SIG-M5 (cell line): ENCODE results near the gene SLC2A3.
"Not testable (repeated sequence)": the region's sequence is repeated elsewhere in the genome, so short reads cannot be mapped to it uniquely, and the experiment has no call there.

Experiments used
- DNase-seq: peaks from one replicate; lab custom pipeline; 2025; lab: John Stamatoyannopoulos, UW

Gene SLC2A3

GRCh38 chr12:7935590-7936581, at the start of gene SLC2A3:
SLC2A3 (minus strand) TSS chr12:7936187; CDS start chr12:7936034, 153 bp downstream.
- peak; percentile 71 for DNase-seq

- no peak for DNase-seq
Measured at GRCh38 chr12:7984900-7985299, 48.9 kb upstream of the SLC2A3 start.

- not testable (repeated sequence) for DNase-seq
Measured at GRCh38 chr12:7983460-7983859, 47.5 kb upstream of the SLC2A3 start.

DNA sequence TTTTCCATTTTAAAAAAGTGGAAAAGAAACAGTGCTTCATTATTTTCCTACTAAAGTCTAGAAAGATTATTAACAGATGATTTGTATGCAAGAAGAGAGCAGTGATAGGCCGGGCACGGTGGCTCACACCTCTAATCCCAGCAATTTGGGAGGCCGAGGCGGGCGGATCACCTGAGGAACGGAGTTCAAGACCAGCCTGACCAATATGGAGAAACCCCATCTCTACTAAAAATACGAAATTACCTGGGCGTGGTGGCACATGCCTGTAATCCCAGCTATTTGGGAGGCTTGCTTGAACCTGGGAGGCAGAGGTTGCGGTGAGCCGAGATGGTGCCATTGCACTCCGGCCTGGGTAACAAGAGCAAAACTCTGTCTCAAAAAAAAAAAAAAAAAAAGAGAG, 47.0 kb upstream of the SLC2A3 start:
- DNase-seq, result not testable (repeated sequence)

DNA sequence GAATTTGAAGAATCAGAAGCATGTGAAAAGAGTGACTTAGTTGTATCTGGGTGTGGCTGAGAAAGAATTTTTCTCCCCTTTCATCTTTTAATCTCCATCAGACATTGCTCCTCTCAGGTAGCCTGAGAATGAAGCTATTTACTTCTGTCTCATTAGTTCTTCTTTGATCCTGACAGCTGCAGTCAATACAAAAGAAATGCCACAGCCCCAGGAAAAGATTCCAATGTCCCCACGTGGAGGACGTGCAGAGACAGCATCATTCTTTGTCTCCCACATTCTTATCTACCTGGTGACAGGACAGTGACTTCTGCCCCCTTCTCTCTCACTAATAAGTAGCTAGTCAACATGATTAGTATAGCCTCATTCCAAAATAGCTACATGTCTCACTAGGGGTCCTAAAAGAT, 46.3 kb upstream of the SLC2A3 start:
- not testable (repeated sequence) for DNase-seq

- no peak for DNase-seq
Measured at GRCh38 chr12:7981446-7981845, 45.5 kb upstream of the SLC2A3 start.

GRCh38 chr12:7977351-7978124, 41.6 kb upstream of the SLC2A3 start:
- not testable (repeated sequence) for DNase-seq

- no peak for DNase-seq
Measured at GRCh38 chr12:7973457-7973825, 37.5 kb upstream of the SLC2A3 start.

GRCh38 chr12:7972734-7973456, 36.9 kb upstream of the SLC2A3 start:
- no peak for DNase-seq

GRCh38 chr12:7972269-7972668, 36.3 kb upstream of the SLC2A3 start:
- DNase-seq, result not testable (repeated sequence)

DNA sequence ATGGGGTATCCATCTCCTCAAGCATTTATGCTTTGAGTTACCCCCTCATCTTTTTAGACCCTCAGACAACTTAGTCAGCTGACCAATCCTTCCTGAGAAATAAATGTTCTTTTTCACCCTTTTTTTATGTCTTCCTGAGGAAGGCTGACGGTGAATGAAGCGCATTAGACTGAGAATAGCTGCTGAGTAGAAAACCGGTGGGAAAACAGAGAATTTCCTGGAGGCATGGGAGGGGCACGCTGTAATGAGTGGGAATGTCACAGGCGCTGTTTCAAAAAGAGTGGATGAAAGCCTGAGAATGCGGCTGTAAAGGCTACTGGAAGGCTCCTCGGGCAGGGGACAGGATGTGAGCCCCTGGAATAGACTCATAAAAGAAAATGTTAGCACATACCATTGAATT, 35.8 kb upstream of the SLC2A3 start:
- DNase-seq, result not testable (repeated sequence)

GRCh38 chr12:7970475-7971252, 34.7 kb upstream of the SLC2A3 start:
- peak; percentile 23 for DNase-seq

- DNase-seq, result no peak
Measured at GRCh38 chr12:7966563-7966962, 30.6 kb upstream of the SLC2A3 start.

GRCh38 chr12:7964669-7965068, 28.7 kb upstream of the SLC2A3 start:
- not testable (repeated sequence) for DNase-seq

DNA sequence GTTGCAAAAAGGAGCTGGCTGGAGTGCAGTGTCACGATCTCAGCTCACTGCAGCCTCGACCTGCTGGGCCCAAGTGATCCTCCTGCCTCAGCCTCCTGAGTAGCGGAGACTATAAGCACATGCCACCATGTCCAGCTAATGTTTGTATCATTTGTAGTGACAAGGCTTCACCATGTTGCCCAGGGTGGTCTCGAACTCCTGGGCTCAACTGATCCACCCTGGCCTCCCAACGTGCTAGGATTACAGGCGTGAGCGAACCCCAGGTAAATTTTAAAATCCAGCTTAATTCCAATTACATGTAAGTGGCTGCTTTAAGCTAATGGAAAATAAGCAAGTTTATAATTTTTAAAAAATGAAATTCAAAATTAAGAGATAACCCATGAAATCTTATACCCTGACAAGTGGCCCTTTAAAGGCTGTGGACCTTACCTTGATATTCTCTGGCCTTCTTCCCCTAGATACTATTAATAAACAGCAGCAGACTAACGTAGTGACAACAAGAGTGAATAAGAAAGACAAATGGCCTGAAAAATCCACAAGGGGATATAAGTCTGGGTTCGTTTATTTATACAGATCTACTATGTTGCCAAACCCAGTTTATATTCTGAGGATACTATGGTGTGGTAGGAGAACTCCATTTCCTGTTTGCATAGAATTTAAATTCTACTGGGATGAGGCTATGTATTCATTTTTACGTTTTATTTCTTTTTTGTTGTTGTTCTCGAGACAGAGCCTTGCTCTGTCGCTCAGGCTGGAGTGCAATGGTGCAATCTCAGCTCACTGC, 25.6 kb upstream of the SLC2A3 start:
- no peak for DNase-seq

DNA sequence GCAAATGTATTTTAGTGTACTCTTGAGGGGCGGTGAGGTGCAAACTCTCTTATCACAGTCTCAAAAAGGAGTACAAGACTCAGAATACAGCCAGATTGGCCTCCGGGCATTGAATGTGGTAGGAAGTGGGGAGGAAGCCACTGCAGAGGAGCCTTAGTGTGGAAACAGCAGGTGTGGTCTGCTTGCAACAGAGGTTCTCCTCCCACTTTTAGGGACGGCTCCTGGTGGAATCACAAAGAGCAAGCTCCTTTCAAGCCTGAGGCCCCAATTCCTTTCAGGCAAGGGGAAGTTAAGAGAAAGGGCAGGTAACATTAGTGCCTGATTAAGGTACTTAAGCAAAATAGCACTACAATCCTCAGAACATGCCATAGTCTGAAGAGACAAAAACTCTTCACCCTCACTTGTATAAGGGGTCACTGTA, 23.7 kb upstream of the SLC2A3 start:
- DNase-seq, result peak; percentile 28

- DNase-seq, result no peak
Measured at GRCh38 chr12:7959278-7959677, 23.3 kb upstream of the SLC2A3 start.

DNA sequence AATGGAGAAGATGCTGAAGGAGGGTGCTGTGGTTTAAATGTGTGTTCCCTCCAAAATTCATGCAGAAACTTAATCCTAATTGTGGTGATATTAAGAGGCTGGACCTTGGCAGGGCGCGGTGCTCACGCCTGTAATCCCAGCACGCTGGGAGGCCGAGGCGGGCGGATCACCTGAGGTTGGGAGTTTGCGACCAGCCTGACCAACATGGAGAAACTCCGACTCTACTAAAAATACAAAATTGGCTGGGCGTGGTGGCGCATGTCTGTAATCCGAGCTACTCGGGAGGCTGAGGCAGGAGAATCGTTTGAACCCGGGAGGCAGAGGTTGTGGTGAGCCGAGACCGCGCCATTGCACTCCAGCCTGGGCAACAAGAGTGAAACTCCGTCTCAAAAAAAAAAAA, 18.9 kb upstream of the SLC2A3 start:
- DNase-seq, result not testable (repeated sequence)

DNA sequence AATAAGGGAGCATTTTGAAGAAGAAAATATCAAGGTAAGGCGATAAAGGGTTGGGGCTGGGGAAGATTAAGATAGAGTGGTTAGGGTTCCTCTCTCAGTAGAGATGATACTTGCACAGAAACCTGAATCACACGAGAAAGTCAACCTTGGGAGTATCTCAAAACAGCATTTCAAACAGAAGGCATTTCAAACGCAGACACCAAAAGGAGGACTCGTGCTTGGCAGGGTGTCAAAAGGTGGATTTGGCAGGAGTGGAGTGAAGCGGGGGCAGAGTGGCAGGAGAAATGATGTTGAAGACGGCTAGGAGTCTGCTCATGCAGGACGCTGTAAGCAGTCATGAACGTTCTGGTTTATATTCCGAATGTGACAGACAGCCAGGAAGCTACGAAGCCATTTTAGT, 18.4 kb upstream of the SLC2A3 start:
- not testable (repeated sequence) for DNase-seq

DNA sequence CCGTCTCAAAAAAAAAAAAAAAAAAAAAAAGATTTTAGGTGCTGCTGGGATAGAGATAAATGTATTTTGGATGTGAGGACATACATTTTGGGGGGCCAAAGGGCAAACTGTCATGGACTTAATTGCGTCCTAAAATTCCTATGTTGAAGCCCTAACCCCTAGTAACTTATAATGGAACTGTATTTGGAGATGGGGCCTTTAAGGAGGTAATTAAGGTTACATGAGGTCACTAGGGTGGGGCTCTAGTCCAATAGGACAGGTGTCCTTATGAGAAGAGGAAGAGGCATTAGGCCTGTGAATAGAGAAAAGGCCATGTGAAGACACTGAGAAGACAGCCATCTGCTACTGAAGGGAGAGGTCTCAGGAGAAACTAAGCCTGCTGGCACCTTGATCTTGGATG, 17.9 kb upstream of the SLC2A3 start:
- not testable (repeated sequence) for DNase-seq
